Right lobe of liver (tissue), 6 donors: ENCODE measurements around the gene CABP7. TPM values are rescaled to one million over a fixed set of nuclear protein-coding genes. Genes with fewer than 3 reads are reported as not detected.
A peak's percentile ranks its signal among the peaks of the same experiment; 100 is the strongest.

ENCODE experiments used
- ATAC-seq, 4 donors: fragments of 200-7000 bp; cut with Tn5 transposase; one replicate each; pipeline ENCODE4 v1.9.1; 2020; ENCODE audit warnings: mild to moderate bottlenecking in 4 of 4, moderate library complexity in 4 of 4
- DNase-seq, 3 donors: peaks; one replicate each; pipeline ENCODE4 v3.0.0-alpha.2; 2020
- H3K27ac ChIP-seq, 3 donors: fragments of 200-600 bp; one replicate each; pipeline ENCODE4 v1.8.0; 2022
- H3K27me3 ChIP-seq, 2 donors: fragments of 200-600 bp; one replicate each; pipeline ENCODE4 v1.8.0; 2022
- H3K36me3 ChIP-seq, 4 donors: fragments of 200-600 bp; sonication (generic) in 1 of 4; one replicate each; pipeline versions ENCODE4 v1.5.1 to v1.8.0; 2017 to 2022; ENCODE audit warnings: control low read depth in 1 of 4
- H3K4me1 ChIP-seq, 4 donors: fragments of 200-600 bp; sonication (generic) in 1 of 4; one replicate each; pipeline versions ENCODE4 v1.5.1 to v1.8.0; 2017 to 2022; ENCODE audit warnings: control low read depth in 1 of 4
- H3K4me3 ChIP-seq, 3 donors: fragments of 200-600 bp; one replicate each; pipeline ENCODE4 v1.8.0; 2022
- H3K9me3 ChIP-seq, 4 donors: fragments of 200-600 bp; sonication (generic) in 1 of 4; one replicate each; pipeline versions ENCODE4 v1.5.1 to v1.8.0; 2017 to 2022; ENCODE audit warnings: control low read depth in 1 of 4
- POLR2A ChIP-seq: fragments of 450-650 bp; IDR thresholded peaks from one replicate; pipeline ENCODE4 v1.6.1; 2017; ENCODE audit warnings: antibody characterized with exemption, mild to moderate bottlenecking
- WGBS: methylation state at CpG from one replicate; pipeline ENCODE4 v1.1.6; 2018; ENCODE audit warnings: low coverage, low lambda C conversion rate; ENCODE audit not compliant: insufficient coverage; ENCODE audit errors: missing lambda C conversion rate; 5-methylcytosine and 5-hydroxymethylcytosine counted together
- intact Hi-C, 2 donors: fragments of 100-400 bp; cut with DNase I; formaldehyde crosslinking; loops; one replicate each; pipeline versions ENCODE4 v1.11.2 to v1.14.1; 2022
- total RNA-seq, 6 experiments: library from RNA; depleted of rRNA in 2 of 6; stranded (reverse); fragments of >200 nt in 2 of 6; fragmentation: NEBNext Ultra II Directional in 3 of 6; extraction: Animal tissue kit (Norgen Biotek cat#: 25700) in 3 of 6; gene quantifications; one replicate each; pipeline versions ENCODE4 v1.1.0 to v1.2.4, GENCODE V29; 2016 to 2023
- TF ChIP-seq, protein P1 (sequence below), 4 donors: fragments of 200-600 bp in 3 of 4; fragments of 450-650 bp in 1 of 4; IDR thresholded peaks; one replicate each; pipeline versions ENCODE4 v1.5.1 to v1.8.0; 2016 to 2022; ENCODE audit warnings: antibody characterized with exemption in 4 of 4, mild to moderate bottlenecking in 2 of 4
- donor health status: DM: no; HTN: yes; CAD: no.
- donor health status: DM: no; HTN: no; CAD: no.
- donor health status: DM: no; HTN: no; CAD: no.
- donor health status: DM: no; HTN: yes; CAD: no.
- donor health status: DM: no; HTN: yes; CAD: no.

CABP7 gene
- total RNA-seq, 6 experiments from 2014 or later, result not detected

DNA sequence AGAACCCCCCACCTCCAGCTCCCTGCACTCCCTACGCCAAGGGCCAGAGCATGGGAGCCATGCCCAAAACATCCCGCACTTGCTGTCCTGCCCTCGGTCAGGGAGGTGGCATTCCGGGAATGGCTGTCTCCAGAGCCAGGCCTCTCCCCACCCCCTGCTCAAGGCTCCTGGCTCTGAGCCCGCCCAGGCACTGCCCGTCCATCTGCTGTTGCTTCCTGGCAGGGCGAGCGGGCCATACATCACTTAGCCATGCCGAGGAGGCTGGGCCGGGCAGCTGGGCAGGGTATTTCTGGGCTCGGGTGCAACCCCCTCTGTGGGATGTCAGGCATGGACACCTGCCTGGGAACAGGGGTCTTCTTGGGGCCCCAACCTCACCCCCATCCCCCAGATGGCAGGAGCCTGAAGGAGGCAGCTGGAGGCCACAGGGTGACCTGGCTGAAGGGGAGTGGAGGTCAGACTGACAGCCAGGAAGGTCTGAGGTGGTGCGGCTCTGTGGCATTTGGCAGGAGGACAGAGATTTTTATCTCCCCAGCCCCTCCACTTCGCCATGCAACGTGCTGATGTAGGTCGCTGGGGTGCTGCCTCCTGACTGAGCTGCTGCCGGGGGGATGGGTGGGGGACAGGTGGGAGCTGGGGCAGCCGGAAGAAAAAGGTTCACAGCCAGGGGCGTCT, 8.7 kb upstream of the CABP7 start:
- Histone ChIP-seq H3K4me1 (no peaks in the 10 kb centered on the region), H3K4me3 (no peak overlapping the region), H3K9me3 (no peaks in the 10 kb centered on the region), H3K27me3 (no peaks in the 10 kb centered on the region), H3K36me3 (no peaks in the 10 kb centered on the region), H3K27ac (no peak overlapping the region)
- WGBS, result 50% methylated on average over 2 of the region's 18 CpGs
- TF ChIP-seq, protein P1, sequence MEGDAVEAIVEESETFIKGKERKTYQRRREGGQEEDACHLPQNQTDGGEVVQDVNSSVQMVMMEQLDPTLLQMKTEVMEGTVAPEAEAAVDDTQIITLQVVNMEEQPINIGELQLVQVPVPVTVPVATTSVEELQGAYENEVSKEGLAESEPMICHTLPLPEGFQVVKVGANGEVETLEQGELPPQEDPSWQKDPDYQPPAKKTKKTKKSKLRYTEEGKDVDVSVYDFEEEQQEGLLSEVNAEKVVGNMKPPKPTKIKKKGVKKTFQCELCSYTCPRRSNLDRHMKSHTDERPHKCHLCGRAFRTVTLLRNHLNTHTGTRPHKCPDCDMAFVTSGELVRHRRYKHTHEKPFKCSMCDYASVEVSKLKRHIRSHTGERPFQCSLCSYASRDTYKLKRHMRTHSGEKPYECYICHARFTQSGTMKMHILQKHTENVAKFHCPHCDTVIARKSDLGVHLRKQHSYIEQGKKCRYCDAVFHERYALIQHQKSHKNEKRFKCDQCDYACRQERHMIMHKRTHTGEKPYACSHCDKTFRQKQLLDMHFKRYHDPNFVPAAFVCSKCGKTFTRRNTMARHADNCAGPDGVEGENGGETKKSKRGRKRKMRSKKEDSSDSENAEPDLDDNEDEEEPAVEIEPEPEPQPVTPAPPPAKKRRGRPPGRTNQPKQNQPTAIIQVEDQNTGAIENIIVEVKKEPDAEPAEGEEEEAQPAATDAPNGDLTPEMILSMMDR (IDR thresholded peaks at IDR 0.05), result no peak
- TF ChIP-seq POLR2A, result no peak
- ATAC-seq (peak in 1 of 4 donors; percentile 7), DNase-seq (no peak)
- intact Hi-C loops, result no loop called here

DNA sequence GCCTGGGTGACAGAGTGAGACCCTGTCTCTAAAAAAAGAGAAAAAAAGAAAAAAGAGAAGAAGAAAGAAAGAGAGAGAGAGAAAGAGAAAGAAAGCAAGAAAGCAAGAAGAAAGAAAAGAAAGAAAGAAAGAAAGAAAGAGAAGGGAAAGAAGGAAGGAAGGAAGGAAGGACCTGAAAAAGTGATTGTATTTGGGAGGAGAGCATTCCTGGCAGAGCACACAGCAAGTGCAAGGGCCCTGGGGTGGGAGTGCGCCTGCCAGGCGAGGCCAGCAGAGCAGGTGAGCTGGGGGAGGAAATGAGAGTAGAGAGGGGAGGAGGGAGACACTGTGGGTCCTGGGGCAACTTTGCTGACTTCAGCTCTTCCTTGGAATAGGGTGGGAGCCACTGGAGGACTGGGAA, 7.7 kb upstream of the CABP7 start:
- Histone ChIP-seq H3K4me1 (no peaks in the 10 kb centered on the region), H3K36me3 (no peaks in the 10 kb centered on the region), H3K27me3 (no peaks in the 10 kb centered on the region), H3K9me3 (no peaks in the 10 kb centered on the region), H3K4me3 (no peak overlapping the region), H3K27ac (no peak overlapping the region)
- ATAC-seq (no peak), DNase-seq (no peak)
- intact Hi-C loops, result no loop called here
- TF ChIP-seq, protein P1 (IDR thresholded peaks at IDR 0.05), result no peak
- no peak for TF ChIP-seq POLR2A
- WGBS, result 83% methylated on average over 2 of the region's 2 CpGs

DNA sequence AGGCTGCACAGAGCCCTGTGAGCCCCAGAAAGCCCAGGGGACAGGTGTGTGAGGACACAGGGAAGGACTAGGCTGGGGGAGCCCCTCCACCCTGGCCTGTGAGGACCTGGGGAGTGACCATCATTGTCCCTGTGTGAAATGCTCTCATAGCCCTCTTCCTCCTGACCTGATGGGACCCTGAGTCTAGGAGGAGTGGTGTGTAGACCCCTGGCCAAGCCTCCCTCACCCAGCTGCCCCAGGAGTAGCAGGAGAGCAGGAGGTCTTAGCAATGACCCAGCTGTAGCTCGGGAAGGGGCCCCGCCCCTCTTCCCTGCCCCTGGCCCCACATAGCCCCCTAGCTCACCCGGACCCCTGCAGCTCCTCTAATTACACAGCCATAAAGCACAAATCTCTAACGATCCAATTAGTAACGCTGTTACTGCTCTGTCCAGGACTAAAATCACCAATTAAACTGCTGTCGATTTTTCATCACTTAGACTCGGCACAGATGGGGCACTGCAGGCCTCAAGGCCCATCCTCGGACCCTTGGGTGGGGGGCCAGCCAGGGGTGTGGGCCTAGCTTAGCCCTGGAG, 6.6 kb upstream of the CABP7 start:
- H3K27me3 ChIP-seq, result no peaks in the 10 kb centered on the region
- ATAC-seq, result no peak
- H3K9me3 ChIP-seq, result no peaks in the 10 kb centered on the region
- no peaks in the 10 kb centered on the region for H3K4me1 ChIP-seq
- no peak for DNase-seq
- WGBS, result 29% methylated on average over 4 of the region's 8 CpGs
- H3K4me3 ChIP-seq, result no peak overlapping the region
- no peaks in the 10 kb centered on the region for H3K36me3 ChIP-seq
- intact Hi-C loops, result no loop called here
- TF ChIP-seq POLR2A, result no peak
- TF ChIP-seq, protein P1 (IDR thresholded peaks at IDR 0.05), result no peak
- H3K27ac ChIP-seq, result no peak overlapping the region

DNA sequence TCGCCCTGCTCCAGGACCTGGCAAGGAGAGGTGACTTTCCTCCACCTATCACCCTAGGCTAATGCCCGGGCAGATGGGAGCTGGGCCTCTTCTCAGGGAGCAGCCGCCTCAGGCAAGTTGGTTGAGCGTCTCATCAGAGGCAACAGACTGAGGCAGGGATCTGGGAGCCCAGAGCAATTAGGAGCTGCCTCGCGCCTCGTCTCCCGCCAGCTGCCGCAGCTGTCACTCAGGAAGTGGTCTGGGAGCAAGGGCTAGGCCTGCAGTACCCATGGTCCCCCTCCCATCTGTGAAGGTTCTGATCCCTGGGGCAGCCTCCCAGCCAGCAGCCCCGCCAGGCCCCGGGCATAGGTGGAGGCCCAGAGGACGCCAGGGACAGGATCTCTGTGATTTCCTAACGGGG, 4.6 kb upstream of the CABP7 start:
- Histone ChIP-seq H3K9me3 (no peaks in the 10 kb centered on the region), H3K4me1 (no peaks in the 10 kb centered on the region), H3K27ac (no peak overlapping the region), H3K27me3 (no peaks in the 10 kb centered on the region), H3K36me3 (no peaks in the 10 kb centered on the region), H3K4me3 (no peak overlapping the region)
- DNase-seq (no peak), ATAC-seq (no peak)
- TF ChIP-seq POLR2A, result no peak
- TF ChIP-seq, protein P1 (IDR thresholded peaks at IDR 0.05), result no peak
- WGBS, result 31% methylated on average over 1 of the region's 13 CpGs
- intact Hi-C loops, result no loop called here
